HL-60 (cell line): Measurements from ENCODE around the gene C5orf58.

Source experiments
- GABPA ChIP-seq: IDR thresholded peaks from 2 replicates; pipeline ENCODE4 v1.6.1; 2012; ENCODE audit warnings: low read depth
- POLR2AphosphoS5 ChIP-seq: IDR thresholded peaks from 2 replicates; pipeline ENCODE4 v1.6.1; 2012; ENCODE audit warnings: low read depth
- SPI1 ChIP-seq: IDR thresholded peaks from 2 replicates; pipeline ENCODE4 v1.6.1; 2012; ENCODE audit warnings: low read depth, mild to moderate bottlenecking, borderline replicate concordance
- TF ChIP-seq, protein P1 (sequence below): IDR thresholded peaks from one replicate; pipeline ENCODE4 v1.5.1; 2011; ENCODE audit warnings: low read length, control low read depth, inconsistent platforms; ENCODE audit not compliant: insufficient read depth
- TF ChIP-seq, protein P2 (sequence below): IDR thresholded peaks from 2 replicates; pipeline ENCODE4 v1.6.1; 2012; ENCODE audit warnings: low read depth; ENCODE audit not compliant: insufficient replicate concordance

DNA sequence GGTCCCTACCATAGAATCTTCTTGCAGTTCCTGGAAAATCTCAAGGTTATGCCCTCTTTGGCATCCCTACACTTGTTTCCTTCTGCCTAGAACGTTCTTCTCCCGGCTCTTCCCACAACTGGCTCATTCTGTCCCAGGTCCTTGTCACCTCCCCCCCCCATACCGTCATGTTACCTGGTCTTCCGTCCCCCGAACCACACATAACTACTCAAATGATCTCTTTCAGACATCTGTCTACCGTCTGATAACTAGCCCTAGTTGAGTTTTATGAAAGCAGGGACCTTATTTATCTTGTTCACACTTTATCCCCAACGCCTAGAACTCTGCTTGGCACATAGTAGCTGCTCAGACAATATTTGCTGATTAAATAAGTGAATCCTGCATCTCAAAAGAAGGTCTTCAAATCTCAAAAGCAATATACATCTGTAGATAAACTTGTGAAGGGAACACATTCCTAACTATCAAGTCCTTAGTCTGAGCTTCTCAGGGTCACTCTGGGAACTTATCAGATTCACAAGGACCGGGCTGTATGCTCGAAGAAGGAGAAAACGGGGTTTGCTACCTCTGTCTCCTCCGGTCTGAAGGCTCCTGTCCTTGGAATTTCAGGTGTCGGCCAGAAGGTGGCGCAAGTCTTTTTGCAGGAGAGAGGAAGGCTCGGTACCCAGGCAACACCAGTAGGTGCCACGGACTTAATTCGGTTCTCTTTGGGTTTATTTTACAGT, 34.8 kb downstream of the C5orf58 start:
- TF ChIP-seq, protein P1, sequence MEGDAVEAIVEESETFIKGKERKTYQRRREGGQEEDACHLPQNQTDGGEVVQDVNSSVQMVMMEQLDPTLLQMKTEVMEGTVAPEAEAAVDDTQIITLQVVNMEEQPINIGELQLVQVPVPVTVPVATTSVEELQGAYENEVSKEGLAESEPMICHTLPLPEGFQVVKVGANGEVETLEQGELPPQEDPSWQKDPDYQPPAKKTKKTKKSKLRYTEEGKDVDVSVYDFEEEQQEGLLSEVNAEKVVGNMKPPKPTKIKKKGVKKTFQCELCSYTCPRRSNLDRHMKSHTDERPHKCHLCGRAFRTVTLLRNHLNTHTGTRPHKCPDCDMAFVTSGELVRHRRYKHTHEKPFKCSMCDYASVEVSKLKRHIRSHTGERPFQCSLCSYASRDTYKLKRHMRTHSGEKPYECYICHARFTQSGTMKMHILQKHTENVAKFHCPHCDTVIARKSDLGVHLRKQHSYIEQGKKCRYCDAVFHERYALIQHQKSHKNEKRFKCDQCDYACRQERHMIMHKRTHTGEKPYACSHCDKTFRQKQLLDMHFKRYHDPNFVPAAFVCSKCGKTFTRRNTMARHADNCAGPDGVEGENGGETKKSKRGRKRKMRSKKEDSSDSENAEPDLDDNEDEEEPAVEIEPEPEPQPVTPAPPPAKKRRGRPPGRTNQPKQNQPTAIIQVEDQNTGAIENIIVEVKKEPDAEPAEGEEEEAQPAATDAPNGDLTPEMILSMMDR = peak; percentile 64
- no peak; the same call in 1 of the 2 replicates for TF ChIP-seq POLR2AphosphoS5
- TF ChIP-seq, protein P2, sequence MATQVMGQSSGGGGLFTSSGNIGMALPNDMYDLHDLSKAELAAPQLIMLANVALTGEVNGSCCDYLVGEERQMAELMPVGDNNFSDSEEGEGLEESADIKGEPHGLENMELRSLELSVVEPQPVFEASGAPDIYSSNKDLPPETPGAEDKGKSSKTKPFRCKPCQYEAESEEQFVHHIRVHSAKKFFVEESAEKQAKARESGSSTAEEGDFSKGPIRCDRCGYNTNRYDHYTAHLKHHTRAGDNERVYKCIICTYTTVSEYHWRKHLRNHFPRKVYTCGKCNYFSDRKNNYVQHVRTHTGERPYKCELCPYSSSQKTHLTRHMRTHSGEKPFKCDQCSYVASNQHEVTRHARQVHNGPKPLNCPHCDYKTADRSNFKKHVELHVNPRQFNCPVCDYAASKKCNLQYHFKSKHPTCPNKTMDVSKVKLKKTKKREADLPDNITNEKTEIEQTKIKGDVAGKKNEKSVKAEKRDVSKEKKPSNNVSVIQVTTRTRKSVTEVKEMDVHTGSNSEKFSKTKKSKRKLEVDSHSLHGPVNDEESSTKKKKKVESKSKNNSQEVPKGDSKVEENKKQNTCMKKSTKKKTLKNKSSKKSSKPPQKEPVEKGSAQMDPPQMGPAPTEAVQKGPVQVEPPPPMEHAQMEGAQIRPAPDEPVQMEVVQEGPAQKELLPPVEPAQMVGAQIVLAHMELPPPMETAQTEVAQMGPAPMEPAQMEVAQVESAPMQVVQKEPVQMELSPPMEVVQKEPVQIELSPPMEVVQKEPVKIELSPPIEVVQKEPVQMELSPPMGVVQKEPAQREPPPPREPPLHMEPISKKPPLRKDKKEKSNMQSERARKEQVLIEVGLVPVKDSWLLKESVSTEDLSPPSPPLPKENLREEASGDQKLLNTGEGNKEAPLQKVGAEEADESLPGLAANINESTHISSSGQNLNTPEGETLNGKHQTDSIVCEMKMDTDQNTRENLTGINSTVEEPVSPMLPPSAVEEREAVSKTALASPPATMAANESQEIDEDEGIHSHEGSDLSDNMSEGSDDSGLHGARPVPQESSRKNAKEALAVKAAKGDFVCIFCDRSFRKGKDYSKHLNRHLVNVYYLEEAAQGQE = no peak
- no peak for TF ChIP-seq SPI1
- TF ChIP-seq GABPA = no peak
